Measurements from ENCODE around the gene CYB5RL. TPM values are rescaled to one million over a fixed set of nuclear protein-coding genes. Genes with fewer than 3 reads are reported as not detected.

The CYB5RL gene
- polyA plus RNA-seq, 1 of the 3 experiments (the other 2 are of a cell fraction) = 3.3 TPM

DNA sequence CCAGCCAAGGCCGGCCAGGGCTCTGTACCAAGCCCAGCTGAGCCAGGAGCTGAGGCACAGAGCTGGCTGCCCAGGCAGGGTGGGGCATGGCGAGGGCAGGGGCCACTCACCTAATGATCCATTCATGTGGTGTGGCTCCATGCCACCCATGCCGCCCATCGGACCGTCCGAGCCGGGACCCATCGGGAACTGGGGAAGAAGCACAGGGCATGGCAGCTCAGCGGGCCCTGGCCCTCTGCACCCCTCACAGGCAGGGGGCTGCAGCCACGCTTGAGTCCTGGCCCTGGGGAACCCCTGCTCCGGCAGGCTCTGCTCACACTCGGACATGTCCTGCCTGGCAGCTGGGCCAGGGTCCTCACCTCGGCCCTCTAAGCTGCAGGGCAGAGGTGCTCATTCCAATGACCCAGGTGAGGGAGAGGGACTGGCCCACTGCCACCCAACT is 28.8 kb upstream of the CYB5RL start:
- Histone ChIP-seq H2AFZ (ENCODE audit: low read depth) (no peak overlapping the region), H3K4me2 (peak overlapping the region; percentile 58; the same call in 1 of the 2 replicates), H4K20me1 (ENCODE audit: insufficient read depth) (no peaks in the 10 kb centered on the region), H3F3A (replicated peaks; ENCODE audit: insufficient read depth) (peaks cover 7% of the 10 kb centered on the region), H3K9me2 (no peaks in the 10 kb centered on the region), H3K79me2 (ENCODE audit: insufficient read depth) (no peaks in the 10 kb centered on the region), H3K27ac (ENCODE audit: low read depth in 2 of 2, low read length in 1 of 2) (peak overlapping the region; percentile 50 to 95), H3K36me3 (replicated peaks in 1 of 2; ENCODE audit: control insufficient read depth in 1 of 2, insufficient read depth in 2 of 2, low read length in 1 of 2) (peaks cover 0 to 5% of the 10 kb centered on the region in 2 experiments), H3K9me3 (no peaks in the 10 kb centered on the region), H3K27me3 (ENCODE audit: insufficient read depth) (no peaks in the 10 kb centered on the region), H3K4me3 (ENCODE audit: low read depth in 2 of 2, low read length in 1 of 2) (no peak overlapping the region), H3K4me1 (ENCODE audit: control insufficient read depth in 1 of 2, insufficient read depth in 2 of 2, low read depth in 1 of 2, low read length in 1 of 2) (peaks cover 18 to 72% of the 10 kb centered on the region in 2 experiments), H3K9ac (no peak overlapping the region)
- WGBS (ENCODE audit: low lambda C conversion rate) = 83% methylated on average over 4 of the region's 13 CpGs
- CTCF ChIA-PET = interaction anchor here (0.9 to 4.8 kb wide), 3 partner anchors 45 to 261 kb away, joined by 4 to 20 read pairs (median 12); no protein-coding TSS in a partner anchor
- TF ChIP-seq GABPA (IDR thresholded peaks at IDR 0.05; ENCODE audit: low read depth) = no peak
- TF ChIP-seq RCOR1 (IDR thresholded peaks at IDR 0.05; ENCODE audit: low read length) = no peak
- TF ChIP-seq POLR2AphosphoS5 (IDR thresholded peaks at IDR 0.05; ENCODE audit: low read depth, low read length) = no peak
- TF ChIP-seq JUND (IDR thresholded peaks at IDR 0.05) = no peak
- TF ChIP-seq RAD21 (IDR thresholded peaks at IDR 0.05; ENCODE audit: low read length) = no peak
- TF ChIP-seq RFX5 (IDR thresholded peaks at IDR 0.05; ENCODE audit: low read length) = no peak
- TF ChIP-seq USF1 (IDR thresholded peaks at IDR 0.05; ENCODE audit: borderline replicate concordance, low read depth) = no peak
- TF ChIP-seq SIN3A (IDR thresholded peaks at IDR 0.05; ENCODE audit: borderline replicate concordance, low read depth, low read length) = no peak
- TF ChIP-seq FOSL2 (IDR thresholded peaks at IDR 0.05; ENCODE audit: borderline replicate concordance, low read depth) = no peak
- POLR2A ChIA-PET = interaction anchor here (0.7 to 1.1 kb wide), 2 partner anchors 18 to 41 kb away, joined by 3 read pairs; no protein-coding TSS in a partner anchor
- DNase-seq = no peak

GRCh38 chr1:54227891-54228310 is 28.1 kb upstream of the CYB5RL start:
- Histone ChIP-seq H3K9ac (no peak overlapping the region), H3K36me3 (replicated peaks in 1 of 2; ENCODE audit: control insufficient read depth in 1 of 2, insufficient read depth in 2 of 2, low read length in 1 of 2) (peaks cover 0 to 5% of the 10 kb centered on the region in 2 experiments), H3K27me3 (ENCODE audit: insufficient read depth) (no peaks in the 10 kb centered on the region), H2AFZ (ENCODE audit: low read depth) (no peak overlapping the region), H3K4me1 (ENCODE audit: control insufficient read depth in 1 of 2, insufficient read depth in 2 of 2, low read depth in 1 of 2, low read length in 1 of 2) (peaks cover 18 to 80% of the 10 kb centered on the region in 2 experiments), H3K4me2 (peak overlapping the region; percentile 68; the same call in 1 of the 2 replicates), H3K4me3 (ENCODE audit: low read depth in 2 of 2, low read length in 1 of 2) (no peak overlapping the region), H3K27ac (ENCODE audit: low read depth in 2 of 2, low read length in 1 of 2) (peak overlapping the region; percentile 36 to 95; a peak in 3 of 4 replicates), H3K79me2 (ENCODE audit: insufficient read depth) (no peaks in the 10 kb centered on the region), H3F3A (replicated peaks; ENCODE audit: insufficient read depth) (peaks cover 7% of the 10 kb centered on the region), H3K9me2 (no peaks in the 10 kb centered on the region), H3K9me3 (no peaks in the 10 kb centered on the region), H4K20me1 (ENCODE audit: insufficient read depth) (no peaks in the 10 kb centered on the region)
- WGBS (ENCODE audit: low lambda C conversion rate) = 64% methylated on average over 17 of the region's 17 CpGs
- peak; percentile 73 for DNase-seq
- POLR2A ChIA-PET = interaction anchor here (0.7 to 1.1 kb wide), 2 partner anchors 18 to 41 kb away, joined by 3 read pairs; no protein-coding TSS in a partner anchor
- CTCF ChIA-PET = interaction anchor here (0.5 to 4.8 kb wide), 3 partner anchors 46 to 261 kb away, joined by 3 to 20 read pairs (median 12); no protein-coding TSS in a partner anchor
- TF ChIP-seq CHD2 (IDR thresholded peaks at IDR 0.05; ENCODE audit: low read length, partially characterized antibody) (peak; percentile 71), GATA2 (CRISPR knock-in tag; IDR thresholded peaks at IDR 0.05) (peak; percentile 81), MXI1 (IDR thresholded peaks at IDR 0.05; ENCODE audit: low read depth, low read length) (no peak), EP300 (IDR thresholded peaks at IDR 0.05; ENCODE audit: borderline replicate concordance in 1 of 2, low read depth in 1 of 2, low read length in 1 of 2) (peak in 1 of 2 experiments; percentile 62; a peak in 1 of 4 replicates), RCOR1 (IDR thresholded peaks at IDR 0.05; ENCODE audit: low read length) (peak; percentile 59; the same call in 1 of the 2 replicates), RFX5 (IDR thresholded peaks at IDR 0.05; ENCODE audit: low read length) (no peak), FOXJ3 (CRISPR knock-in tag; IDR thresholded peaks at IDR 0.05) (0 out of 2 replicates have a peak, but pooled peaks have one; percentile 15)

Data from SK-N-SH (cell line).